ENCODE results near the gene CARNS1. TPM values are rescaled to one million over a fixed set of nuclear protein-coding genes. Genes with fewer than 3 reads are reported as not detected.
A peak's percentile ranks its signal among the peaks of the same experiment; 100 is the strongest.

CARNS1 gene
- polyA plus RNA-seq, 6 donors from 2014 or later = 0.80 to 2.9 (median 1.7) TPM

DNA sequence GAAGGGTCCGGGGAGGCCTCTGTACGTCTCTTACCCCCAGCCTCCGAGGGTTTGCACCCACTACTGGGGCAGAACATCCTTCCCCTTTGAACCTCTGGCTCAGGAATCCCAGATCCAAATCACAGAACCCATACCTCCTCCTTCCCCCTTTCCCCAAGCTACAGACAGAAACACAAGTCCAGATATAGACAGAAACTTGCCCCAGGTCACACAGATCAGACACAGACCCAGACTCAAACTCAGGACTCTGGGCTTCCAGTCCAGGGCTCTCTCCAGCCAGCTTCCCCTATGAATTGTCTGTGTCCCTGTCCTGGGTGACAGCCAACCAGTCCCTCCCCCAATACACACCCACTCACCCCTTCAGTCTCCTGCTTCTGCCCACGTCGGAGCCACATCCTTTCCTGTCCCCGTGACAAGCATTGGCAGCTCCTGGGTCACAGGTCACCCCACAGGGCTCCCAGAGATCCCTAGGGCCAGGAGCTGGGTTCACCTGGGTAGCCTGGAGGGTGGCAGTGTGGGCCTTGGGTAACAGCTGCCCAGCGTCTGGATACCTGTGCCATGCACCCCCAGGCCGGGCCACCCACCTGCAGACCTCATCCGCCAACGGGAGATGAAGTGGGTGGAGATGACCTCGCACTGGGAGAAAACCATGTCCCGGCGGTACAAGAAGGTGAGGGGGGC, 10.8 kb upstream of the CARNS1 start:
- peaks cover 42 to 78% (median 72%) of the 10 kb centered on the region in 3 donors for H3K4me1 Mint-ChIP-seq

DNA sequence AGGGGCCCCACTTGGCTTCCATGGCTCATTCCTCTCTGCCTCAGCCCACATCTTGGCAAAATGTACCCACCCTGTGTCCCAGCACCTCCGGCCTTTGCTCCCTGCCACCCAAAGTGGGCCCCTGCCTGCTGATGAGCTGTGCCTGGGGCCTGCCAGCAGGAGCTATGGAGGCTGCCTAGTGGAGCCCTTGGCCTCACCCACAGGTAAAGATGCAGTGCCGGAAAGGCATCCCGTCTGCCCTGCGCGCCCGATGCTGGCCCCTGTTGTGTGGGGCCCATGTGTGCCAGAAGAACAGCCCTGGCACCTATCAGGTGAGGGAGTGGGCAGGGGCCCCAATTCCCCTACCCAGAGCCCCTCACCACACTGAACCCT, 10.3 kb upstream of the CARNS1 start:
- no peaks in the 10 kb centered on the region for H3K9me3 Mint-ChIP-seq
- H3K4me1 Mint-ChIP-seq = peaks cover 48 to 78% (median 77%) of the 10 kb centered on the region in 3 donors
- peak overlapping the region in 2 of 6 donors; percentile 91 to 95 for H3K27ac Mint-ChIP-seq
- H3K27me3 Mint-ChIP-seq = no peaks in the 10 kb centered on the region
- ATAC-seq (ENCODE audit: low read depth in 2 of 2) (no peak), DNase-seq (no peak)
- peak overlapping the region; percentile 80 to 98 (median 95) for H3K4me3 Mint-ChIP-seq
- peaks cover 4 to 16% of the 10 kb centered on the region in 2 donors for H3K36me3 Mint-ChIP-seq

More for the DNA sequence above, 10.8 kb upstream of the CARNS1 start:
- H3K36me3 Mint-ChIP-seq = peaks cover 4 to 16% of the 10 kb centered on the region in 2 donors
- DNase-seq (no peak), ATAC-seq (ENCODE audit: low read depth in 2 of 2) (no peak)
- peak overlapping the region; percentile 87 to 98 (median 96) for H3K4me3 Mint-ChIP-seq
- H3K27ac Mint-ChIP-seq = peak overlapping the region in 4 of 6 donors; percentile 66 to 95 (median 86)
- H3K9me3 Mint-ChIP-seq = no peaks in the 10 kb centered on the region
- H3K27me3 Mint-ChIP-seq = no peaks in the 10 kb centered on the region

DNA sequence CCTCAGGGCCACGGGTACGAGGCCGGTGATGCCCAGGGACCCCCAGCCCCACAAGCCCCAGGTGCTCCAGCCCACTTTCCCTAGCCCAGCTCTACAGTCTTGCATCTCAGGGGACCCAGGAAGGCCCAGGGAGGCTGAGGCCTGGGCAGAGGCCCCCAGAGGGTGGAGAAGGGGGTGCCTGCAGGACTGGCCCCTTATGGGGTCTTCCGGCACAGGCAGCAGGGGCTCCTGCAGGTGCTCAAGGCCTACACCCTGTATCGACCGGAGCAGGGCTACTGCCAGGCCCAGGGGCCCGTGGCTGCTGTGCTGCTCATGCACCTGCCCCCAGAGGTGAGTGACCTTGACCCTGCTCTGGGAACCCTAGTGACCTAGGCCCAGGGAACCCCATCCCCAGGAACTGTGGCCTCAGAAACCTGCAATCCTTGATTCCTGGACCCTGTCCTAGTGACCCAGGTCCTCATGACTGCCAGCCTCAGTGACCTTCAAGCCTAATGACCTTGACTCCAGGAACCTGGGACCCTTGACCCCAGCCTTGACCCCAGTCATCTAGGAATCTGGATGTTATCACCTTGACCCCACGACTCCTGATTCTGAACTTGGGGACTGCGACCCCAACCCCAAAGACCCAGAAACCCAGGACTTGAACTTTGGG, 9.7 kb upstream of the CARNS1 start:
- ATAC-seq (ENCODE audit: low read depth in 2 of 2) (no peak), DNase-seq (no peak)
- no peaks in the 10 kb centered on the region for H3K9me3 Mint-ChIP-seq
- H3K4me1 Mint-ChIP-seq = peaks cover 50 to 78% (median 77%) of the 10 kb centered on the region in 3 donors
- H3K4me3 Mint-ChIP-seq = peak overlapping the region; percentile 80 to 98 (median 95)
- H3K27me3 Mint-ChIP-seq = no peaks in the 10 kb centered on the region
- peak overlapping the region in 4 of 6 donors; percentile 56 to 95 (median 82) for H3K27ac Mint-ChIP-seq
- peaks cover 0 to 16% of the 10 kb centered on the region in 2 donors for H3K36me3 Mint-ChIP-seq

DNA sequence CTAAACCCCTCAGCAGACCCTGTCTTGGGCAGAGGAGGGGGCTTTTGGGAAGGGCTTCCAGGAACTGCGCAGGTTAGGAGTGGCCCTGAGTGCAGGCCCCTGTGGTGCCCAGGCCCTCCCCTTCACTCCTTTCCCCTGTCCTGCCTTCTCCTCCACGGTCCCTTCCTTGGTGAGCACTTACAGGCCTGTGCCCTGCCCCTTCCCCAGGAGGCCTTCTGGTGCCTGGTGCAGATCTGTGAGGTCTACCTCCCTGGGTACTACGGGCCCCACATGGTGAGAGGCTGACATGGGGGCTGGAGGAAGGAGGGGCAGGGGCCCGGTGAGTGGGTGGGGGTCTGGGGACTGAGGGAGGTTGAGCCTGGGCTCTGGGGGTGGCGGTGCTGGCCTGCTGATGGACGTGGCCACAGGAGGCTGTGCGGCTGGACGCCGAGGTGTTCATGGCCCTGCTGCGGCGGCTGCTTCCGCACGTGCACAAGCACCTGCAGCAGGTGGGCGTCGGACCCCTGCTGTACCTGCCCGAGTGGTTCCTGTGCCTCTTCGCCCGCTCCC, 9.0 kb upstream of the CARNS1 start:
- H3K27me3 Mint-ChIP-seq = no peaks in the 10 kb centered on the region
- no peak for ATAC-seq (ENCODE audit: low read depth in 2 of 2)
- H3K36me3 Mint-ChIP-seq = peaks cover 0 to 16% of the 10 kb centered on the region in 2 donors
- peak overlapping the region in 4 of 6 donors; percentile 56 to 95 (median 82) for H3K27ac Mint-ChIP-seq
- DNase-seq = no peak
- H3K4me1 Mint-ChIP-seq = peaks cover 56 to 82% (median 82%) of the 10 kb centered on the region in 3 donors
- peak overlapping the region; percentile 80 to 98 (median 92) for H3K4me3 Mint-ChIP-seq
- H3K9me3 Mint-ChIP-seq = no peaks in the 10 kb centered on the region

DNA sequence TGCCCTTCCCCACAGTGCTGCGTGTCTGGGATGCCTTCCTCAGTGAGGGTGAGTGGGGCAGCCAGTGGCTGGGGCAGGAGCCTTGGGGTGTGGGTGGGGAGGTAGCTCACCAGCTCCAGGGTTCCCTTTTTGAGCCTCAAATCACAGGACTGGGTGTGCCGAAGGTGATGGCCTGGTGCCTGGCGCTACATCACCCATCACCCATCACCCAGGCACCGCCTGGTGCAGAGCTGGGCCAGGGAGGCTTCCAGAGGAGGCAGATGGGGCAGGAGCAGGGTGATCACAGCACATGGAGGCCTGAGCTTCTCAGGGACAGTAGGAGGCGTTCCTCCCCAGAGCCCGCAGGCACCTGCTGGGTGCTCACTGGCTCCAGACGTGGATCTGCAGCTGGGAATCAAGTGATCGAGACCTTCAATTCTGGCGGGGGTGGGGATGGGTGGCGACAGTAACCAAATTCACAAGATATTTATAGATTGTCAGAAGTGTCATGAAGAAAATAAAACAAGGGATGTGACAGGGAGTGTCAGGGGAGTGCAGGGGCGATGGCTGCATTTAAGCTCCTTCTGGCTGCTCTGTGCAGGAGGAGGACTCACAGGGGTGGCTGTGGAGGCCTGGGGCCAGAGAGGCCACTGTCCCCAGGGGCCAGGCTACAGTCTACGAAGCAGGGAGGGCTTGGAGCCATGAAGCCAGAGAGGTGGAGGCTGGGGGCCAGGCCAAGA, 8.3 kb upstream of the CARNS1 start:
- no peak for DNase-seq
- Mint-ChIP-seq H3K36me3 (peaks cover 0 to 16% of the 10 kb centered on the region in 2 donors), H3K4me1 (peaks cover 61 to 88% (median 86%) of the 10 kb centered on the region in 3 donors), H3K4me3 (peak overlapping the region; percentile 75 to 98 (median 86)), H3K27ac (peak overlapping the region in 5 of 6 donors; percentile 69 to 95 (median 90)), H3K27me3 (no peaks in the 10 kb centered on the region), H3K9me3 (no peaks in the 10 kb centered on the region)
- ATAC-seq (ENCODE audit: low read depth in 2 of 2) = no peak

DNA sequence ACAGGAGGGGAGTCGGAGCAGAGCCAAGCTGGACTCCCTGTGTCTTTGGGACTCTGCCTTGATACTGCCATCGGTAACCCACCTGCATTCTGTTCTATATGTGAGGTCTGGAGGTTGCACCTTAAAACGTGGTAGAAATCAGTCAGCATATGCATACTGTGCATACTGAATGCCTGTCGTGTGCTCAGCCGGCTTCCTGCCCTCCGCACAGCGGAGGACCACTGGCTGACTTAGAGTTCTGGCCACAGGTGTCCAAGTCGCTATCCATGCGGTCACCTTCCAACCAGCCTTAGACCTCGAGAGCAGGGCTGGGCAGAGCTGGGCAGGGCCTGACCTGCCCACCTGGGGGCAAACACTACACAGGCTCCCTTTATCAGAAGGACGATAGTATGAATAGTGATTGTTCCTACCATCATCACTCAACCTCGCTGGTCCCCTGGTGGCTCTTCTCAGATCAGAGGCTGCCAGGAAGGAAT, 7.8 kb upstream of the CARNS1 start:
- ATAC-seq (ENCODE audit: low read depth in 2 of 2) = no peak
- H3K36me3 Mint-ChIP-seq = peaks cover 0 to 16% of the 10 kb centered on the region in 2 donors
- no peaks in the 10 kb centered on the region for H3K9me3 Mint-ChIP-seq
- H3K27ac Mint-ChIP-seq = peak overlapping the region in 5 of 6 donors; percentile 48 to 95 (median 88)
- peaks cover 66 to 94% (median 86%) of the 10 kb centered on the region in 3 donors for H3K4me1 Mint-ChIP-seq
- no peak for DNase-seq
- peak overlapping the region; percentile 75 to 98 (median 90) for H3K4me3 Mint-ChIP-seq
- H3K27me3 Mint-ChIP-seq = no peaks in the 10 kb centered on the region

DNA sequence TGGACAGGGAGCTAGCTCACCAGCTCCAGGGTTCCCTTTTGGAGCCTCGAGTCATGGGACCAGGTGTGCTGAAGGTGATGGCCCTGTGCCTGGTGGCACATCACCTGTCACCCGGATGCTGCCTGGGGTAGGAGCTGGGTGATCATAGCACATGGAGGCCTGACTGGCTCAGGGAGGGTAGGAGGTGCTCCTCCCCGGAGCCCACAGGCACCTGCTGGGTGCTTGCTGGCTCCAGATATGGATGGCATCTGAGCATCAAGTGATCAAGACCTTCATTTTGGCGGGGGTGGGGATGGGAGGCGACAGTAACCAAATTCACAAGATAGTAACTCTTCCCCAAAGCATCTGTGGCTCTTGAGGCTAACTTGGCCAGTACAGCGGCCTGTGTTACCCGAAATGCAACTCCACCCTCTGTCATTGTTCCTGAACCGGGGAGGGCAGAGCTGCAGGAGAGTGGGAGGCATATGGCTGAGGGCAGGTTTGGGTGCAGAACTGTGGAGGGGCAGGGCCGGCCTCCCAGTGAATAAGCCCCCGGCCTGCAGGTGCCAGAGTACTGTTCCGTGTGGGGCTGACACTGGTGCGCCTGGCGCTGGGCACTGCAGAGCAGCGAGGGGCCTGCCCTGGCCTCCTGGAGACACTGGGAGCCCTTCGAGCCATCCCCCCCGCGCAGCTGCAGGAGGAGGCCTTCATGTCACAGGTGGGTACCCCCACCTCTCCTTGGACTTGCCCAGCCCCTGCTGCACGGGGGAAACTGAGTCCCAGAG, 6.9 kb upstream of the CARNS1 start:
- ATAC-seq (ENCODE audit: low read depth in 2 of 2) = peak in 1 of 2 donors; percentile 6
- H3K36me3 Mint-ChIP-seq = peaks cover 0 to 13% of the 10 kb centered on the region in 2 donors

DNA sequence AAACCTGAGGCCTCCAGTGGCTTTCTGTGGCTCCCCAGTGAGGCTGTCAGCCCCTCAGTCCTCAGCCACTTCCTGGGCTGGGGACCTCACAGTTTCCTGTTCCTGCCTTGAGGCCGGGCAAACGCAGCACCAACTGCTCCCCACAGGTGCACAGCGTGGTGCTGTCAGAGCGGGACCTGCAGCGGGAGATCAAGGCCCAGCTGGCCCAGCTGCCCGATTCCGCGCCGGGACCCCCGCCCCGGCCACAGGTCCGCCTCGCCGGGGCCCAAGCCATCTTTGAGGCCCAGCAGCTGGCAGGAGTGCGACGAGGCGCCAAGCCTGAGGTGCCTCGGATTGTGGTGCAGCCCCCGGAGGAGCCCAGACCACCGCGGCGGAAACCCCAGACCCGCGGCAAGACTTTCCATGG, 6.2 kb upstream of the CARNS1 start:
- H3K4me3 Mint-ChIP-seq = peak overlapping the region; percentile 80 to 98 (median 94)
- peak; percentile 74 for DNase-seq
- H3K9me3 Mint-ChIP-seq = no peaks in the 10 kb centered on the region
- H3K4me1 Mint-ChIP-seq = peaks cover 70 to 98% (median 91%) of the 10 kb centered on the region in 3 donors
- H3K27me3 Mint-ChIP-seq = no peaks in the 10 kb centered on the region
- peaks cover 0 to 8% of the 10 kb centered on the region in 2 donors for H3K36me3 Mint-ChIP-seq
- ATAC-seq (ENCODE audit: low read depth in 2 of 2) = peak; percentile 76 to 80
- peak overlapping the region in 4 of 6 donors; percentile 62 to 96 (median 84) for H3K27ac Mint-ChIP-seq

More for the DNA sequence above, 6.9 kb upstream of the CARNS1 start:
- no peak for DNase-seq
- H3K27me3 Mint-ChIP-seq = no peaks in the 10 kb centered on the region
- H3K27ac Mint-ChIP-seq = peak overlapping the region; percentile 54 to 96 (median 81)
- H3K4me1 Mint-ChIP-seq = peaks cover 73 to 95% (median 86%) of the 10 kb centered on the region in 3 donors
- peak overlapping the region; percentile 75 to 98 (median 90) for H3K4me3 Mint-ChIP-seq
- H3K9me3 Mint-ChIP-seq = no peaks in the 10 kb centered on the region

DNA sequence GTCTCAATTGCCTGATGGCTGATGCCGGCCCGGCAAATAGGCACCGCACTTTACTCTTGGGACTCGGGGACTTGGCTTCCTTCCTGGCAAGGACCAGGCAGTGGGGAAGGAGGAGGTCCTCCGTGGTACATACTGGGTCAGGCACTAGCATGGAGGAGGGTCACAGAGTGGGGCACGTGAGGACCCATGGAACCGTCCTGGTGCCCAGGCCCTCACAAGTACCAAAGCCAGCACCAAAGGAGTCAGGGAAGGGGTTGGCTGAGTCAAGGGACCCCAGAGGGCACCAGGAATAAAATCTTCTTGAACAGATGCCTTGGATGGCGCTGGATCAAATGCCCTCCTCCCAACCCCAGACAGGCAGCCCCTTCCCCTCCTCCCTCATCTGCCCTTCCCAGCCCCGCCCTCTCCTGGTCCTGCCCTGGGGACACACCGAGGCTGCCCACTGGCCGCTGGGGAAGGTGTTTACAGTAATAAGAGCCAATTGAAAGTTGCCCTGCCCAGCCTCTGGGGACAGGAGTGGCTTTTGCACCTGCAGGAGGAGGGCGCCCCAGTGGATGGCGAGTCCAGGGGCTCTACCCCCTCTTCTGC, 5.6 kb upstream of the CARNS1 start:
- Mint-ChIP-seq H3K9me3 (no peaks in the 10 kb centered on the region), H3K36me3 (peaks cover 0 to 8% of the 10 kb centered on the region in 2 donors), H3K4me3 (peak overlapping the region; percentile 80 to 98 (median 94)), H3K4me1 (peaks cover 65 to 95% (median 91%) of the 10 kb centered on the region in 3 donors), H3K27me3 (no peaks in the 10 kb centered on the region), H3K27ac (peak overlapping the region in 5 of 6 donors; percentile 63 to 96 (median 92))
- peak; percentile 38 to 48 for ATAC-seq (ENCODE audit: low read depth in 2 of 2)
- peak; percentile 57 for DNase-seq

DNA sequence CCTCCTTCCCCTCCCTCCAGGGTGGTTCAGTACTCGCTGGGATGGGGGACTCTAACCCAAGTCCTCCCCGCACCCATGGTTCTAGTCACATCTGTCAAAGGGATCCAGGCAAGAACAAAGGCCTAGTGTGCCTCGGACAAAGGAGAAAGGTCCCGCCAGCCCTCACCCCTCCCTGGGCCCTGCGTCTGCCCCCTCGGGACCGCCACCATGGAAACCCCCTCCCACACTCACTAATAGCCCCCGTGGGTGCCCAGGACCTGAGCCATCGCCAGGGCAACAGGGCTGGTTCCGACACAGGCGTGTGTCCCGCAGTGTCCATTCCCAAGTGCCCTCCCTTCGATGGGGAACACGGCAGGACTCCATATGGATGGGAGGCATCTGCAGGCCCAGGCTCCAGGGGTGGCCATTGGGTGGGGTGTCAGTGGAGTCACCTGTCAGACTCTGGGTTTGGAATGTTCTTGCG, 5.1 kb upstream of the CARNS1 start:
- Mint-ChIP-seq H3K4me1 (peaks cover 69 to 95% (median 89%) of the 10 kb centered on the region in 3 donors), H3K27me3 (no peaks in the 10 kb centered on the region), H3K4me3 (peak overlapping the region; percentile 80 to 98 (median 94)), H3K27ac (peak overlapping the region in 5 of 6 donors; percentile 84 to 96 (median 92)), H3K9me3 (no peaks in the 10 kb centered on the region), H3K36me3 (peaks cover 0 to 8% of the 10 kb centered on the region in 2 donors)
- no peak for DNase-seq
- no peak for ATAC-seq (ENCODE audit: low read depth in 2 of 2)

DNA sequence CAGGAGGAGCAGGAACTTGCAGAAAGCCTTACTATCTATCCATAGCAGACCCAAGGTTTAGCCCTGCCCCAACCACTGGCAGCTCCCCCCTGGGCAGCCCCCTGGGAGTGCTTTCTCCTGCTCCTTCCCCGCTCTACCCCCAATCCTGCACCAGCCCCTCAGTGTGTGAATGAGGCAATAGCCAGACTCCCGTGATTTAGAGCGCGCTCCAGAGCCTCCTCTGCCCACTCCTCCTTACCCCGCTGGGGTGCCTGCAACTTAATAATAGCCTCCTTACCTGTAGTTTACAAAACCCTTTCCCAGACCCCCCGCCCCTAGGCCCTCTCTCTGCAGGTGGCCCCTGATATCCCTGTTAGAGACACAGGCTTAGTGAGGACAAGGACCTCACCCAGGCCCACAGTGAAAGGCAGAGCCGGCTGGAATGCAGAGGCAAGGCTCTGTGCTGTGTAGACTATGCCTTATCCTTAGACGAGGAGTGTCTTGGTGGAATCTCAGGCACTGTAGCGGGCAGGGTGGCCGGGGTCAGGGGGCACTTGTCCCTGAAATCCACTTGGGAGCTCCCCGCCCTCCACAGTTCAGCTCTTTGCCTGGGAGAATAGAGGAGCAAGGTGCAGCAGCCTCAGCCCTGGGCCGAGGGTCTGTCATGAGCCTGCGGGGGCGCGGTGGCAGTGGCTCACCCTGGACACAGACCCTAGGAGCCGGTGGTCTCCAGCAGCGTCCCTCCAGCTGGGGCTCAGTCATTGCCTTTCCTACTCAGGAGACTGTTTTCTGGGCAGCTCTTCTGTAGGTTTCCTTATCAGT, 4.3 kb upstream of the CARNS1 start:
- H3K9me3 Mint-ChIP-seq = no peaks in the 10 kb centered on the region
- peak overlapping the region; percentile 68 to 98 (median 84) for H3K4me3 Mint-ChIP-seq
- peaks cover 0 to 6% of the 10 kb centered on the region in 2 donors for H3K36me3 Mint-ChIP-seq
- H3K27me3 Mint-ChIP-seq = no peaks in the 10 kb centered on the region
- peaks cover 71 to 92% (median 85%) of the 10 kb centered on the region in 3 donors for H3K4me1 Mint-ChIP-seq
- ATAC-seq (ENCODE audit: low read depth in 2 of 2) (no peak), DNase-seq (no peak)
- peak overlapping the region in 5 of 6 donors; percentile 63 to 87 (median 78) for H3K27ac Mint-ChIP-seq

Data from naive B cell (primary cell).